B cell (primary cell): Measurements from ENCODE around the gene SUN3. TPM values are rescaled to one million over a fixed set of nuclear protein-coding genes. Genes with fewer than 3 reads are reported as not detected.

Source experiments
- ATAC-seq: fragments of 200-7000 bp; cut with Tn5 transposase; one replicate; pipeline ENCODE4 v1.10.0; 2021; ENCODE audit warnings: low read depth, mild to moderate bottlenecking, moderate number of reproducible peaks, moderate library complexity
- CTCF ChIA-PET: fragments of 350-600 bp; sonication (Branson Sonifier 250); formaldehyde crosslinking; loops from one replicate; lab custom pipeline; 2021; ENCODE audit warnings: antibody characterized with exemption, inconsistent platforms; lab: Charles Lee
- POLR2A ChIA-PET: fragments of 350-600 bp; sonication (Branson Sonifier 250); formaldehyde crosslinking; loops from one replicate; lab custom pipeline; 2021; ENCODE audit warnings: antibody characterized with exemption; lab: Charles Lee
- DNase-seq: peaks from one replicate; pipeline ENCODE4 v3.0.0; 2013
- H2AFZ ChIP-seq: 2 replicates; pipeline ENCODE4 v1.6.1; 2012; ENCODE audit warnings: mild to moderate bottlenecking, low read depth, low read length; ENCODE audit not compliant: insufficient read depth, poor library complexity, severe bottlenecking
- H3K27ac ChIP-seq, 2 donors: 1 replicate in 1 of 2; 2 replicates in 1 of 2; pipeline ENCODE4 v1.5.1; 2012 to 2013; ENCODE audit warnings: low read length in 2 of 2, mild to moderate bottlenecking in 2 of 2, moderate library complexity in 1 of 2
- H3K27me3 ChIP-seq, 4 experiments: fragments of 200-600 bp in 1 of 4; sonication (generic) in 1 of 4; replicated peaks in 1 of 4; 1 replicate in 2 of 4; 2 replicates in 2 of 4; pipeline versions ENCODE4 v1.6.1 to v1.7.0; 2013 to 2016; ENCODE audit warnings: low read length in 3 of 4, mild to moderate bottlenecking in 2 of 4, mixed read lengths in 1 of 4, moderate library complexity in 1 of 4; ENCODE audit not compliant: insufficient read depth in 4 of 4, control insufficient read depth in 3 of 4; ENCODE audit errors: control extremely low read depth in 1 of 4
- H3K36me3 ChIP-seq, 2 experiments: replicated peaks in 1 of 2; 1 replicate in 1 of 2; 2 replicates in 1 of 2; pipeline versions ENCODE4 v1.6.1 to v1.7.1; 2013; ENCODE audit warnings: low read length in 1 of 2; ENCODE audit not compliant: insufficient read depth in 2 of 2, control insufficient read depth in 1 of 2; ENCODE audit errors: control extremely low read depth in 1 of 2, extremely low read depth in 1 of 2
- H3K4me1 ChIP-seq, 2 donors: fragments of 200-600 bp in 1 of 2; sonication (generic) in 1 of 2; 1 replicate in 1 of 2; 2 replicates in 1 of 2; pipeline versions ENCODE4 v1.5.1 to v1.6.1; 2013 to 2017; ENCODE audit warnings: low read length in 2 of 2; ENCODE audit not compliant: control insufficient read depth in 2 of 2, insufficient read depth in 2 of 2
- H3K4me2 ChIP-seq: replicated peaks from 2 replicates; pipeline ENCODE3; 2012; ENCODE audit warnings: mild to moderate bottlenecking, low read depth, low read length; ENCODE audit not compliant: poor library complexity, severe bottlenecking
- H3K4me3 ChIP-seq, 5 experiments: fragments of 200-600 bp in 1 of 5; sonication (generic) in 1 of 5; 1 replicate in 3 of 5; 2 replicates in 2 of 5; pipeline versions ENCODE4 v1.5.1 to v1.7.0; 2011 to 2016; ENCODE audit warnings: low read length in 4 of 5, mild to moderate bottlenecking in 4 of 5, low read depth in 2 of 5, control low read depth in 1 of 5, moderate library complexity in 1 of 5; ENCODE audit not compliant: insufficient read depth in 1 of 5; ENCODE audit errors: control extremely low read depth in 1 of 5, extremely low read depth in 1 of 5
- H3K79me2 ChIP-seq: fragments of 200-600 bp; sonication (generic); one replicate; pipeline ENCODE4 v1.6.0; 2016; ENCODE audit warnings: low read length; ENCODE audit not compliant: control insufficient read depth, insufficient read depth
- H3K9ac ChIP-seq: fragments of 200-600 bp; sonication (generic); 2 replicates; pipeline ENCODE4 v1.6.1; 2017; ENCODE audit warnings: mild to moderate bottlenecking, low read length, moderate library complexity
- H3K9me3 ChIP-seq, 3 donors: one replicate each; pipeline versions ENCODE4 v1.6.1 to v1.7.1; 2013; ENCODE audit warnings: low read length in 2 of 3; ENCODE audit not compliant: control insufficient read depth in 2 of 3, insufficient read depth in 1 of 3; ENCODE audit errors: control extremely low read depth in 1 of 3
- H4K20me1 ChIP-seq: 2 replicates; pipeline ENCODE4 v1.6.0; 2012; ENCODE audit warnings: mild to moderate bottlenecking, low read length; ENCODE audit not compliant: insufficient read depth, control insufficient read depth, poor library complexity, severe bottlenecking
- H3K27ac Mint-ChIP-seq: one replicate; pipeline ENCODE4 v1.8.0; 2021; ENCODE audit warnings: mixed read lengths
- H3K27me3 Mint-ChIP-seq: one replicate; pipeline ENCODE4 v1.8.0; 2021; ENCODE audit warnings: mixed read lengths
- H3K4me1 Mint-ChIP-seq: one replicate; pipeline ENCODE4 v1.8.0; 2021; ENCODE audit warnings: mixed read lengths
- H3K4me3 Mint-ChIP-seq: one replicate; pipeline ENCODE4 v1.8.0; 2021; ENCODE audit warnings: mixed read lengths
- H3K9me3 Mint-ChIP-seq: one replicate; pipeline ENCODE4 v1.8.0; 2022; ENCODE audit warnings: mixed read lengths; ENCODE audit not compliant: insufficient read depth
- CTCF ChIP-seq: fragments of 200-600 bp; IDR thresholded peaks from one replicate; pipeline ENCODE4 v1.8.0; 2022; ENCODE audit warnings: antibody characterized with exemption, mild to moderate bottlenecking
- EZH2 ChIP-seq: IDR thresholded peaks from 2 replicates; pipeline ENCODE4 v1.6.1; 2012; ENCODE audit warnings: borderline replicate concordance, low read depth, mild to moderate bottlenecking, moderate library complexity, low read length; ENCODE audit not compliant: insufficient read depth, poor library complexity, severe bottlenecking
- WGBS: methylation state at CpG from one replicate; pipeline ENCODE4 v1.1.5; 2013; ENCODE audit warnings: missing lambda C conversion rate; ENCODE audit not compliant: insufficient coverage; 5-methylcytosine and 5-hydroxymethylcytosine counted together
- intact Hi-C: fragments of 100-400 bp; cut with micrococcal nuclease; formaldehyde crosslinking; loops from one replicate; pipeline ENCODE4 v1.10.0; 2022
- polyA plus RNA-seq: library from polyadenylated mRNA; depleted of rRNA; stranded (reverse); fragments of >200 nt; gene quantifications from 2 replicates; pipeline ENCODE4 v1.2.3, GENCODE V29; 2012
- total RNA-seq, 2 donors: library from RNA; stranded (reverse); fragments of 120-200 nt in 1 of 2; gene quantifications; 1 replicate in 1 of 2; 2 replicates in 1 of 2; pipeline versions ENCODE4 v1.2.3 to v1.2.4, GENCODE V29; 2013 to 2022

The SUN3 gene
- total and polyA plus RNA-seq, 2 donors (not counting 1 experiment from before 2014, with no cell fraction given), result not detected

GRCh38 chr7:47957156-47957555 is 71.8 kb downstream of the SUN3 start:
- Mint-ChIP-seq H3K4me3 (no peak overlapping the region), H3K9me3 (no peaks in the 10 kb centered on the region), H3K4me1 (no peaks in the 10 kb centered on the region), H3K27ac (no peak overlapping the region), H3K27me3 (no peaks in the 10 kb centered on the region)
- no peak overlapping the region for H3K4me2 ChIP-seq
- ATAC-seq, result no peak
- DNase-seq, result no peak
- no peaks in the 10 kb centered on the region for H3K4me1 ChIP-seq
- H3K9me3 ChIP-seq, result no peaks in the 10 kb centered on the region
- H3K27ac ChIP-seq, result no peak overlapping the region
- POLR2A ChIA-PET, result no interaction called here
- H4K20me1 ChIP-seq, result no peaks in the 10 kb centered on the region
- no peak overlapping the region for H3K4me3 ChIP-seq
- WGBS, result no CpG with 5 or more reads among the region's 6 CpGs
- TF ChIP-seq EZH2 (no peak), CTCF (no peak)
- intact Hi-C loops, result no loop called here
- no peak overlapping the region for H2AFZ ChIP-seq
- peaks cover 9 to 23% of the 10 kb centered on the region in 2 experiments for H3K36me3 ChIP-seq
- H3K27me3 ChIP-seq, result no peaks in the 10 kb centered on the region
- H3K79me2 ChIP-seq, result no peaks in the 10 kb centered on the region
- CTCF ChIA-PET, result interaction anchor here (0.7 to 1.8 kb wide), 3 partner anchors 11 to 153 kb away, joined by 3 to 5 read pairs (median 4); no protein-coding TSS in a partner anchor
- no peak overlapping the region for H3K9ac ChIP-seq

GRCh38 chr7:47956220-47956619 is 72.7 kb downstream of the SUN3 start:
- Histone ChIP-seq H3K4me1 (no peaks in the 10 kb centered on the region), H3K36me3 (peaks cover 3 to 15% of the 10 kb centered on the region in 2 experiments), H3K9me3 (no peaks in the 10 kb centered on the region), H3K27ac (no peak overlapping the region), H3K9ac (no peak overlapping the region), H4K20me1 (no peaks in the 10 kb centered on the region), H3K27me3 (no peaks in the 10 kb centered on the region), H3K79me2 (no peaks in the 10 kb centered on the region), H2AFZ (no peak overlapping the region), H3K4me3 (no peak overlapping the region), H3K4me2 (no peak overlapping the region)
- H3K4me1 Mint-ChIP-seq, result no peaks in the 10 kb centered on the region
- ChIA-PET POLR2A (no interaction called here), CTCF (interaction anchor here (1.8 kb wide), 1 partner anchor 11 kb away, joined by 4 read pairs; no protein-coding TSS in a partner anchor)
- H3K9me3 Mint-ChIP-seq, result no peaks in the 10 kb centered on the region
- H3K4me3 Mint-ChIP-seq, result no peak overlapping the region
- no peak overlapping the region for H3K27ac Mint-ChIP-seq
- TF ChIP-seq CTCF, result no peak
- no peak for TF ChIP-seq EZH2
- ATAC-seq (no peak), DNase-seq (no peak)
- no peaks in the 10 kb centered on the region for H3K27me3 Mint-ChIP-seq
- intact Hi-C loops, result no loop called here
- 100% methylated on average over 3 of the region's 6 CpGs for WGBS
